GM12875 (cell line): Measurements from ENCODE around the gene TUG1.

Experiments used
- H3K4me3 ChIP-seq: one replicate; pipeline ENCODE4 v1.5.1; 2011; ENCODE audit warnings: low read depth, low read length, control low read depth
- CTCF ChIP-seq: IDR thresholded peaks from 2 replicates; pipeline ENCODE4 v1.5.1; 2011; ENCODE audit warnings: low read depth, mild to moderate bottlenecking, control low read depth, inconsistent platforms, low read length, moderate library complexity, borderline replicate concordance; ENCODE audit not compliant: insufficient read depth

The TUG1 gene

GRCh38 chr22:30926706-30927105, 42.4 kb upstream of the TUG1 start:
- H3K4me3 ChIP-seq, result no peak overlapping the region
- TF ChIP-seq CTCF, result no peak

GRCh38 chr22:30927806-30928205, 41.3 kb upstream of the TUG1 start:
- H3K4me3 ChIP-seq, result no peak overlapping the region
- TF ChIP-seq CTCF, result no peak

GRCh38 chr22:30928401-30928800, 40.7 kb upstream of the TUG1 start:
- TF ChIP-seq CTCF, result no peak
- no peak overlapping the region for H3K4me3 ChIP-seq

- no peak overlapping the region for H3K4me3 ChIP-seq
- TF ChIP-seq CTCF, result no peak
Measured at GRCh38 chr22:30930228-30930627, 38.8 kb upstream of the TUG1 start.

- no peak for TF ChIP-seq CTCF
- no peak overlapping the region for H3K4me3 ChIP-seq
Measured at GRCh38 chr22:30931541-30932300, 37.3 kb upstream of the TUG1 start.

GRCh38 chr22:30932661-30933060, 36.4 kb upstream of the TUG1 start:
- no peak overlapping the region for H3K4me3 ChIP-seq
- TF ChIP-seq CTCF, result no peak

GRCh38 chr22:30933457-30933856, 35.6 kb upstream of the TUG1 start:
- no peak for TF ChIP-seq CTCF

More at GRCh38 chr22:30933457-30933856, 35.6 kb upstream of the TUG1 start:
- no peak overlapping the region for H3K4me3 ChIP-seq
